Stimulated activated CD4-positive, alpha-beta T cell treated with anti-CD3 and anti-CD28 coated beads, Interleukin-2, amount 100 ng/mL, for 4 hours (primary cell): ENCODE results near the gene PDE7B.

ENCODE experiments used
- DNase-seq: peaks from one replicate; pipeline ENCODE4 v3.0.0-alpha.2; 2020; ENCODE audit warnings: low read depth

PDE7B gene

GRCh38 chr6:135937106-135937505 is 85.6 kb downstream of the PDE7B start:
- no peak for DNase-seq

- DNase-seq, result no peak
Observed at GRCh38 chr6:135938576-135939207, 87.2 kb downstream of the PDE7B start.

GRCh38 chr6:135939208-135939591 is 87.7 kb downstream of the PDE7B start:
- DNase-seq, result no peak

GRCh38 chr6:135940616-135941167 is 89.2 kb downstream of the PDE7B start:
- DNase-seq, result no peak

- DNase-seq, result no peak
Observed at GRCh38 chr6:135941275-135942025, 89.9 kb downstream of the PDE7B start.

- no peak for DNase-seq
Observed at GRCh38 chr6:135944120-135944519, 92.6 kb downstream of the PDE7B start.

- DNase-seq, result no peak
Observed at GRCh38 chr6:135946674-135947073, 95.2 kb downstream of the PDE7B start.

- DNase-seq, result no peak
Observed at GRCh38 chr6:135950669-135951068, 99.2 kb downstream of the PDE7B start.

- no peak for DNase-seq
Observed at GRCh38 chr6:135951169-135951568, 99.7 kb downstream of the PDE7B start.

GRCh38 chr6:135953818-135954217 is 102.3 kb downstream of the PDE7B start:
- DNase-seq, result no peak

- no peak for DNase-seq
Observed at GRCh38 chr6:135955099-135955498, 103.6 kb downstream of the PDE7B start.

GRCh38 chr6:135962731-135963130 is 111.2 kb downstream of the PDE7B start:
- DNase-seq, result no peak

- no peak for DNase-seq
Observed at GRCh38 chr6:135970750-135971149, 119.2 kb downstream of the PDE7B start.

GRCh38 chr6:135971351-135971750 is 119.8 kb downstream of the PDE7B start:
- no peak for DNase-seq

- DNase-seq, result no peak
Observed at GRCh38 chr6:135972150-135972549, 120.6 kb downstream of the PDE7B start.

- DNase-seq, result no peak
Observed at GRCh38 chr6:135972586-135972985, 121.1 kb downstream of the PDE7B start.

- DNase-seq, result no peak
Observed at GRCh38 chr6:135974426-135974825, 122.9 kb downstream of the PDE7B start.

GRCh38 chr6:135976585-135976984 is 125.1 kb downstream of the PDE7B start:
- no peak for DNase-seq

GRCh38 chr6:135983093-135983492 is 131.6 kb downstream of the PDE7B start:
- no peak for DNase-seq

GRCh38 chr6:135983718-135984343 is 132.3 kb downstream of the PDE7B start:
- DNase-seq, result no peak

- no peak for DNase-seq
Observed at GRCh38 chr6:135985471-135985870, 134.0 kb downstream of the PDE7B start.

GRCh38 chr6:135987226-135987625 is 135.7 kb downstream of the PDE7B start:
- DNase-seq, result no peak

- DNase-seq, result no peak
Observed at GRCh38 chr6:135990439-135990838, 138.9 kb downstream of the PDE7B start.
